ENCODE measurements around the gene CDC42EP4.

CDC42EP4 gene

GRCh38 chr17:73255671-73256181 is 56.1 kb downstream of the CDC42EP4 start:
- DNase-seq (ENCODE audit: low read depth in 2 of 2), result peak; percentile 7 to 15

GRCh38 chr17:73251871-73252270 is 59.9 kb downstream of the CDC42EP4 start:
- DNase-seq (ENCODE audit: low read depth in 2 of 2), result no peak

- no peak for DNase-seq (ENCODE audit: low read depth in 2 of 2)
These were observed 60.8 kb downstream of the CDC42EP4 start for GRCh38 chr17:73250851-73251640.

- DNase-seq (ENCODE audit: low read depth in 2 of 2), result no peak
These were observed 62.1 kb downstream of the CDC42EP4 start for GRCh38 chr17:73249700-73250099.

GRCh38 chr17:73248532-73248931 is 63.3 kb downstream of the CDC42EP4 start:
- DNase-seq (ENCODE audit: low read depth in 2 of 2), result no peak

GRCh38 chr17:73247726-73248125 is 64.1 kb downstream of the CDC42EP4 start:
- no peak for DNase-seq (ENCODE audit: low read depth in 2 of 2)

- DNase-seq (ENCODE audit: low read depth in 2 of 2), result no peak
These were observed 71.2 kb downstream of the CDC42EP4 start for GRCh38 chr17:73240561-73240960.

- DNase-seq (ENCODE audit: low read depth in 2 of 2), result no peak
These were observed 74.1 kb downstream of the CDC42EP4 start for GRCh38 chr17:73237714-73238113.

- no peak for DNase-seq (ENCODE audit: low read depth in 2 of 2)
These were observed 77.1 kb downstream of the CDC42EP4 start for GRCh38 chr17:73234736-73235135.
